Activated gamma-delta T cell treated with Interleukin-2 at 50 U/mL for 16 hours (primary cell): ENCODE data around the gene AOPEP.
"Not testable (repeated sequence)": the region's sequence is repeated elsewhere in the genome, so short reads cannot be mapped to it uniquely, and the experiment has no call there.

Experiments
- DNase-seq: peaks from one replicate; pipeline ENCODE4 v3.0.0-alpha.2; 2020

AOPEP gene

DNA sequence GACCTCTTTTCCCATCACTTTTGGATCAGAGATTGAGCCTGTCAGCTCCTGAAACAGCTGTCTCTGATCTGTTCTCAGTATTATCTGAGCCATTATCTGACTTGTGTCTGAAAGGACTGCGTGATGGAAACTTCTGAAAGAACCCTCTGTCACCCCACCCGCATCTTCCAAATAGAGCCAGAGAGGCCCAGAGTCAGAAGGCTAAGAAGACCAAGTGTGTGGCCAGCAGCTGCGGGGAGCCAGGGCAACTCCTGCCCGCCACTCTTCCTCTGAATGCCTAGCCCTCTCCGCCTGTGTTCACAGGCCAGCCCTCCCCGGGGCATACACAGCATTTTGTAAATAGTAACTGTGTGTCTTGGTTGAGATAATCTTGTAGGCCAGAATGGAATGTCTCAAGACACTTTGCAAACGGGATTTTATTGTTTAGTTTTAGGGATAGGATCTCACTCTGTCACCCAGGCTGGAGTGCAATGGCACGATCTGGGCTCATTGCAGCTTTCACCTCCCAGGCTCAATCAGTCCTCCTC, 92.7 kb downstream of the AOPEP start:
- DNase-seq = no peak

DNA sequence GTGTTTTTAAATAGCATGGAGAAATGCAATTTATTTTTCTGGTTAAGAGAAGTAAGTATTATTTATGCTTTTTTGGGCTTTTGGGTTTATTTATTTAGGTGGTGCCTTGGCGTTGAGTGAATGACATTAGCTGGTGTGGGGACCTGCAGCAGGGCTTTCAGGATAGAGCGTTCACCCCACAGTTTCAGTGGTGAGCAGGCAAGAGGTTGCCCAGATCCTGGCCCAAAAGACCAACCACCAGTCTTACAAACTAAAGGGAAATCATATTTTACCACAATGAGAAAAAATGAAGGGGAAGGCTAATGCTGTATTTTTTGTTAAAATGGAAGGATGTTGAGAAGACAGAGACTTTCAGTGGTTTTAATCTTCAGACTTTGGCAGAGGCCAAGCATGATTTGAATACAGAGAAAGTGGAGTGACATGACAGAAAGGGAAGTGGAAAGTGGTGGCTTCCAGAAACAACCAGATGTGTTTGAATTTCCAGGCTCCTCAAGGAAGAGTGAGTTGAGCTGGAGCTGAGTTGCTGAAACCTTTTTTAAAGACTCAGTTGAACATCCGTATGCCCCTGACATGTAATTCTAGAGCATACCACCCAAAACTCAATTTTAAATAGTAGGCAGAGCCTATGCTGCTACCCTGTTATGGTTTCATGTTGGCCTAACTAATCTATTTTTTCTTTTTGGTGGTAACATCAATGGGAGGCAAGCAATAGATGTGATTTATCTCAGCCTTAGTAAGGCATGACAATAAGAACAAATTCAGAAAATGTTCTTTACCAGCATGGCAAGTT, 94.8 kb downstream of the AOPEP start:
- DNase-seq = no peak

DNA sequence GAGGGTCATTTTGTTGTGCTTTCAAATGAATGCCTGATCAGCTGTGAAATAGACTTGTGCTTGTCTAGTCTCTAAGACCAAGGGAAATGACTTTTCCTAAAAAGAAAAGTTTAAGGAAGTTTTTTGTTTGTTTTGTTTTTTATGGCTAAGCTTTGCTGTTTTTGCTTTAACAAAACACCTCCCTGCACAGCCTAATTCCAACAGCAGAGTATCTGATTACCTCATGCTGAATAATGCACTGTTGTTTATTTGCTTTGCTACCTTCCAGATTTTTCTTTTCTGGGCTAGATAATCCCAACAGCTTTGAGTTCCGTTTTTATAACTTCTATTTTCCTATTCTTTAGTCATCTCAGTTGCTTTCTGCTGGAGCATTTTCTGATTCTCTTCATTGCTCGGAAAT, 95.8 kb downstream of the AOPEP start:
- DNase-seq = no peak

DNA sequence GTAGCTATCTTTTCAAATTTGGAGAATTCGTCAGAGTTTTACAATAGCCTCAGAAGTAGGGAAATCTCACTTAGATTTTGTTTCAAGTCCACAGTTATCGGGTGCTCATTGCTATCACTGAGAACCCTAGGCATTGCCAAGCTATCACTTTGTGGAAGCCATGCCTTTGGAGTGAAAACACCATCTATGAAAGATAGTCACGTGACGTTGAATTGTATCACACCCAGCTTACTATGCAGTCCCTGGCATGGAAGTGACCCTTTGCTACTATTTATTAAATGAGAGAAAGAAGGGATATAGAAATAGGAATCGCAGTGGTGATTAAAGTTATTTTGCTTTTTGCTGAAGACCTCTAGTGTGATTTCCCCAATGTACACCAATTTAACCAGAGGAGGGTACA, 97.2 kb downstream of the AOPEP start:
- DNase-seq = no peak

DNA sequence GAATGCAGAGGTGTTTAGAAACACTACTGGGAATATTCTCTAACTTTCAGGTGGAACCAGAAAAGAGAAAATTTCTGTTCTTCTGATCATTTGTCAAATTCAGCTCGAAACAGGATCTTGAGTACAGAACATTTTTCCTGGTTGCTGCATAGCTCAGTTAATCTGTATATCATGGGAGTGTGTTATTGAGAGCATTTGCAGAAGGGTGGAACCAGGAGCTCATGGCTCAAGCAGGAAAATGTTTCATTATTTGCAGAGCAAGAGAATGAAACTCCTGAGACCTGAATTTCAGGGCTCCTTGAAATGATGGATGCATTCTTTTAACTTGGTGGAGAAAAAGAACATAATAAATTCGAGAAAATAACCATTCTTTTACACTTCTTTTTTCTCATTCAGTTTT, 97.9 kb downstream of the AOPEP start:
- no peak for DNase-seq

DNA sequence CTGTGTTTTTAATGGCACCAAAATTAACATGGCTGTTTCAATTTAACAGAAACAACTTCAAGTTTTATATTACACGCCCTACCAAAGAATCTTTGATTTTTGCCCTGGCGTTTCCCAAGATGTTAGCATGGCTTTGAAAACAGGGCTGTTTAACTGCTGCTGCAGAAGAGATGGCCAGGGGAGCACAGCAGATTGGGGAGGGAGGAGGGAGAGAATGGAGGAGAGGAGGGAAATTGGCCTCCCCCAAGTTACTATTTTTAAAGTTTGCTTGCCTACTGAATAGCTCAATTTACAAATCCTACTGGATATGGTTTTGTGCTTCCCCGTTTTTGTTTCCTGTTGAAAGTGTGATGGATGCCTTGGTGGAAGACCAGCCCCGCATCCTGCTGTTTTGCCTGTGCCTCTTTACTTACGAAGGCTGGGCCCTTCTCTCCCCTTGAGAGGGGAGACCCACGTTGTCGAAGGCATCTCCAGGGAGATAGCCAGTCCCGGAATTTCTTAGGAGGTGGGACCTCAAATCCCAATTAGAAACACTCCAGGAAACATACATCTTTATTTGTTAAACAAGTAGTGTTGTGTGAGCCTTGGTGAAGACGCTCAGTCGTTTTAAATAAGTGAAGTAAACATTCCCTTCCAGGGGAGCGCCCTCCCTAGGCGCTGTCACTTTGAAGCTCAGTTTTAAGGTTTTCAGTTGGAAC, 98.6 kb downstream of the AOPEP start:
- no peak for DNase-seq

DNA sequence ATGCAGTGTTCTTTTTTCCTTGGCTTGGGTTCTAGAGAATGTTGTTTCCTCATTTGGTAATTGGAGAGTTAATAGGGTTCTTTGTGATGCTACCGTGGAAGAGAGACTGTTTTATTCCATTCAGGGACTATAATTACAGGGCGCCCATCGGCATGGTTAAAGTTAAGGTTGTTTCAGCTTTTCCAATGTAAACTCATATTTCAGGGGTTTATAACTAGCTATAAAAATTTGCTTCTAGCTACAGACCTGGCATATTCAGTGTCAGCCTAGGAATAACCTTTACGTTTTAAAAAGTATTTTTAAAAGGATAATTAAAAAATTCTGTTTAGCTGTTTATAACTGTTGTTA, 99.1 kb downstream of the AOPEP start:
- DNase-seq = no peak

DNA sequence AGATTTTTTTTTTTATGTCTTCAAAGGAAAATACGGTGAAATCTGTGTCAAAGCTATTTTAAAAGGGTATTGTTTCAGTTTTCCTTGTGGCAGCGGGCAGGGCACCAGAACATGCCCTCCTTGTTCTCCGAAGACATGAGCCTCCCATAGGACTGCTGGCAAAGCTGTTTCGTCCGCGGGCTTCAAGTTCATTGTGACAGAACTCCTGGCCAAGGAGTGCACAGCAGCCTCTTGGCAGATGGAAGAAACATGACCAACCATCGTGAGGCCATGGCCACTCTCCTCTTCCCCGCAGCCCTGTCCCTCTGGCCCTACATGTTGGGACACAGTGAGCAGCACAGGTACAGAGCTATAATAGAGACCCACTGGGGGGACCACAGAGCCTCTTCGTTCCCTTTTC, 99.5 kb downstream of the AOPEP start:
- DNase-seq = no peak

DNA sequence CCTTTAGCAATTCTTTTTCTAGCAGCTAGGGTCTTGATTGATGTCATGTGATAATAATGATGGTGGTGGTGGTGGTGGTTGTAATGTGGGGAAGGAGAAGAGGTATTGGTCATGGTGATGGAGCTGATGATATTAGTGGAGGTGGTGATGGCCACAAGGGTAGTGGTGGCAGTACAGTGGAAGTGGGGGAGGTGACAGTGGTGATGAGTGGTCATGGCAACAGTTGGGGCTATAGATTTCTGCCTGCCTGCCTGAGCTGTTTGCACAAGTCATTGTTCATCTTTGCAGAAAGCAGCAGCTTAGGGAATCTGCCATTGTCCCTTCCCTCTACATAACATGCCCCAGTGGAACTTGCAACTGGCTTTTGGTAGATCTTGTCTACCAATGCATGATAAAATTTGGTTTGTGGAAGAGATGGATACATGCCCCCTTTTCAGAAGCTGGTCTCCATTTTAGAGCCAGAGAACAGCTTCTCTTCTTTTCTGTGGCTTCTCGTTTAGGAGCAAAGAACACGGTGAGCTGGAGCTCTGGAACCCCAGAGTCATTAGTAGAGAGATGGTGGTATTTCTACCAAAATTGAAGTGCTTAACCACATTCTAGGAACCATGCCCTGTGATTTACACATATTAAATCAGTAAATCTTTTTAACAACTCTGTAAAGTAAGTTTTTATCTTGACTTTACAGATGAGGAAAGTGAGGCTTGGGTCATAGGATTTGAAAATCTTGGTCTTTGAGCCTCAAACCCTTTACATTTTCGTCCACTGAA, 100.3 kb downstream of the AOPEP start:
- no peak for DNase-seq

DNA sequence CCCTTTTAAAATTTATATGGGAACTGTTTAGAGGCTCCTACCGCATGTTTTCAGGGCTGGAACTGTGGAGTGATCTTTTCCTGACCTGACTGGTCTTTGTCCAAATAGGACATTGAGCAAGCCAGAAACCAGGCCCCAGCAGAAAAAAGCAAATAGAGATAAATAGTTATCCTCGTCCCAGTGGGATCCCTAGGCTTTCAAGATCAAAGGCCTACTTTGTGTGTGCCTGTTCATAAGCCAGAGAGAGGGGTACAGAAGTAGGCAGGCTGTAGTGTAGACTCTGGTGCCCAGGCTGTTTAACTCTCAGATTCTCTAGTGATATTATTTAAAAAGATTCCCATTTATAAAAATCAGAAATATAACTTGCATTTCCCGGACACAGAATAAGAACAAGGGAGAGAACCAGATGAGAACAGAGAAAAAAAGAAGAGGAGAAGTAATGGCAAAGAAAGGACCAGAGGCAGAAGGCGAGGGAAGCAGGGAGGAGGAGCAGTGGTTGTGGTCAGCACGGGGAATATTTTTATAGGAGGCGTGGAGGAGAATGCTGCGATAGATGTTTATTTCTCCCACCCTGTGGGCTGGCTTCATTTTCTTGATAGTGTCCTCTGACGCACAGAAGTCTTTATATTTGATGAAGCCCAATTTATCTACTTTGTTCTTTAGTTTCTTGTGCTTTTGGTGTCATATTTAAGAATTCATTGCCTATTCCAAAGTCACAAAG, 101.2 kb downstream of the AOPEP start:
- no peak for DNase-seq

DNA sequence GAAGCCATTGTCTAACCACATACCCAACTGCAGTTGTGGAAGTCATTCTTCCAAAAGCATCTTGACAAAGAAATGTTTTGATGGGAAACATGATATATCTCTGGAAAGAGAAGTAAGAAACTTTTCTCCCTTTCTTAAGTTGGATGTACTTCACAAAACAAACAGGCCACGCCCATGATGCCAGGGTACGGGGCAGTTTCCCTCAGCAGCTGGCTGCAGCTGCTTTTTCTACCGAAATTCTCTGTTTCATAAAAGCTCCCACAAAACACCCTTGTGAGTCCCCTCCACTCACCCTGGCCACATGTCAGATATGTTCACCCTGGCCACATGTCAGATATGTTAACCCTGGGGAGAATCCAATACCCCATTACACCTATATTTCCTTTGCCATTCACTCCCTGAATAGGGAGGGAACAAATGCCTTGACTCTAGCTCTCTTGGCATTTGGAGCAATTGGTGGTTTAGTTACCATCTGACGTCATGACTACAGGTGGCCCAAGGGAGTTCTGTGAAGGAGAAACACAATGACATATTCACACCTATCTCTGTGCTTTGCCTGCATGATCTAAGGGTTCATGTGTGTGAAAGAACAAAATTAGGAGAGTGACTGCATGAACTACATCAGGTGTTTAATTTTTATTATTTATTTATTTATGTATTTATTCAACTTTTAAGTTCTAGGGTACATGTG, 103.0 kb downstream of the AOPEP start:
- DNase-seq = no peak

DNA sequence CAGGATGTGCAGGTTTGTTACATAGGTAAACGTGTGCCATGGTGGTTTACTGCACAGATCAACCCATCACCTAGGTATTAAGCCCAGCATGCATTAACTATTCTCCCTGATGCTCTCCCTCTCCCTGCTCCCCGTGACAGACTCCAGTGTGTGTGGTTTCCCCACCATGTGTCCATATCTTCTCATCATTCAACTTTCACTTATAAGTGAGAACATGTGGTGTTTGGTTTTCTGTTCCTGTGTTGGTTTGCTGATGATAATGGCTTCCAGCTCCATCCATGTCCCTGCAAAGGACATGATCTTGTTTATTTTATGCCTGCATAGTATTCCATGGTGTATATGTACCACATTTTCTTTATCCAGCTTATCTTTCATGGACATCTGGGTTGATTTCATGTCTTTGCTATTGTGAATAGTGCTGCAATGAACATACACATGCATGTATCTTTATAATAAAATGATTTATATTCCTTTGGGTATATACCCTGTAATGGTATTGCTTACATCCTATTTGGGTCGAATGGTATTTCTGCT, 103.6 kb downstream of the AOPEP start:
- DNase-seq = not testable (repeated sequence)

DNA sequence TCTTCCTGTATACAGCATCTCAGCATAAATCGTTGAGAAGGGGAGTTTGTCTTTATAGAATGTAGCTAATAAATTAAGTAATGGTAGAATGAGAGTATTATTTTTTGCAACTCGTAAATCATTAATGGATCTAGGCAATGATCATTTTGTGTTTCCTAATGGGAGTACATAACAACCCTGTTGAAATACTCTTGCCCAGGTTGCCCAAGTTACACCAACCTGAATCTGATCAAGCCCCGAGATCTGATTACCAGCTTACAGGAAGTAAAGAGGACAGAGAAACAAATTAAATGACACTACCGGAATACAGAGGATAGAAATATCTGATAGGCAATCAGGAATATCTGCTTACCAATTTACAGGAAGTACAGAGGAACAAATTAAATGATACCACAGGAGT, 107.3 kb downstream of the AOPEP start:
- DNase-seq = no peak

DNA sequence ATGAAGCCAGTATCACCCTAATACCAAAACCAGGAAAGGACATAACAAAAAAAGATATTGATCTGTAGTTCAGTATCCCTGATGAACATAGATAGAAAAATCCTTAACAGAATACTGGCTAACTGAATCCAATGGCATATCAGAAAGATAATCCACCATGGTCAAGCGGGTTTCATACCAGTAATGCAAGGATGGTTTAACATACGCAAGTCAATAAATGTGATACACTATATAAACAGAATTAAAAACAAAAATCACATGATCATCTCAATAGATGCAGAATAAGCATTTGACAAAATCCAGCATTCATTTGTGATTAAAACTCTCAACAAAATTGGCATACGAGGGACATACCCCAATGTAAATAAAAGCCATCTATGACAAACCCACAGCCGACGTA, 110.9 kb downstream of the AOPEP start:
- no peak for DNase-seq

DNA sequence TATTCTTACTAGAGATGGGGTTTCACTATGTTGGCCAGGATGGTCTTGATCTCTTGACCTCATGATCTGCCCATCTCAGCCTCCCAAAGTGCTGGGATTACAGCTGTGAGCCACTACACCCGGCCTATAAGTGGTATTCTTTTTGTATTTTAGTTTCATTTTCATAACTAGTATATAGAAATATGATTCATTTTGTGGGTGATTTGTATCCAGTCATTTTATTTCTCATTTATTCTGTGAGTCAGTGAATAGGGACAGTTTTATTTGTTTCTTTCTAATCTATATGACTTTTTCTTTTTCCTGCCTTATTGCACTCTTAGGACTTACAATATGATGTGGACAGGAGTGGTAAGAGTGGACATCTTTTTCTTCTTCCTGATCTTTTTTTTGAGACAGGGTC, 112.9 kb downstream of the AOPEP start:
- no peak for DNase-seq

DNA sequence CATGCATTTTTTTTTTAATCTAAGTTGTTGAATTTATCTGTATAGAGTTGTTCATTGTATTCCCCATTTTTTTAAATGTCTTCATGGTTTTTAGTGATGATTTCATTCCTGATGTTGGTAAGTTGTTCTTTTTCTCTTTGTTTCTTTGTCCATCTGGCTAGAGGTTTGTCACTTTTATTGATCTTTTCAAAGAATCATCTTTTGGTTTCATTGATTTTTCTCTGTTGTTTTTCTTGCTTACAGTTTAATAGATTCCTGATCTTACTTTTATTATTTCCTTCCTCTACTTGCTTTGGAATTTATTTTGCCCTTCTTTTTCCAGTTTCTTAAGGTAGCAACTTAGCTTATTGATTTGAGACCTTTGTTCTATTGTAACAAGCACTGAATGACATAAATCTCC, 114.2 kb downstream of the AOPEP start:
- no peak for DNase-seq

DNA sequence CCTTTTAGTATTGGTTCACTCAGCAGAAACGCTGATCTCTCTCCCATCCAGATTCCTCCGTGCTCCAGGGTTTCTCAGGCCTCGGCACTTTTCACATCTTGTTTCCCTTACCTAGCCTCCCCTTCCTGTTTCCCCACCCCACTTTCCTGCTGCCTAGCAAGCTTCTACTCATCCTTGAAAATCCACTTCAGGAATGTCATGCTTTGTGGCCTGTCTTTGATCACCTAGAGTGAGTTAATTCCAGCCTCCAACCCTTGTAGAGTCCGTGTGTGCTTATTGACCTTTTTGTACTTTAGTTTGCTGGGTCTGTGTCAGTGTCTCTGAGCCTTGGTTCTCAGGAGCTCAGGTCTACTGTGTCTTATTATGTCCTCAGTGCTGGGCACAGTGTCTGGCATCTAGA, 116.6 kb downstream of the AOPEP start:
- no peak for DNase-seq

DNA sequence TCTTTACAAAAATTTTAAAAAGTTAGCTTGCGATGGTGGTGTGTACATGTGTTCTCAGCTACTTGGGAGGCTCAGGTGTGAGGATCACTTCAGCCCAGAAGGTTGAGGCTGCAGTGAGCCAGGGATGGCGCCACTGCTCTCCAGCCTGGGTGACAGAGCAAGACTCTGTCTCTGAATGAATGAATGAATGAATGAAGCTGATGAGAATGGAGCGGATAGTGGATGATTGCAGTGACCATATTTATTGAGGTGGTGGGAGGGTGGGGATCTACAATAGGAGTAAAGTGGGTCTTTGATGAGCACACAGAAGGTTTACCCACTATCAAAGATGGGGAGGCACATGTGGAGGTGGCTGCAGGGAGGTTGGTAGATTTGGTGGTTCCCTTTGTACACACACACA, 120.2 kb downstream of the AOPEP start:
- no peak for DNase-seq

DNA sequence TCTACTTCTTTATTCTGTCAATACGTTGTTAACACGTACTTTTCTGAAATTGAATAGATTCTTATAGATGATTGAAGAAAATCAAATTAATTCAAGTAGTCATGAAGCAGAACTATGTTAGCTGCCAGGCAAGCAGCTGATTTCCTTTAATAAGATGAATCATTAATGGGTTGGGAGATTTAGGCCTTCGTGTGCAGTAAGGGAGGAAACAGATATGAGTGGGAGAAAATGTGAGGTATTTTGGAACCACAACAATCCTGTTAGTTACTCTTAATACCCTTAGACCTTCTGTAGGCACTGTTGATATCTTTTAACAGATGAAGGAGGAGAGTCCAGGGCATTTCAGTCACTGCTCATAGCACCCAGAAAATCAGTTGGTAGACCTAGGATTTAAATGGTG, 121.0 kb downstream of the AOPEP start:
- no peak for DNase-seq

DNA sequence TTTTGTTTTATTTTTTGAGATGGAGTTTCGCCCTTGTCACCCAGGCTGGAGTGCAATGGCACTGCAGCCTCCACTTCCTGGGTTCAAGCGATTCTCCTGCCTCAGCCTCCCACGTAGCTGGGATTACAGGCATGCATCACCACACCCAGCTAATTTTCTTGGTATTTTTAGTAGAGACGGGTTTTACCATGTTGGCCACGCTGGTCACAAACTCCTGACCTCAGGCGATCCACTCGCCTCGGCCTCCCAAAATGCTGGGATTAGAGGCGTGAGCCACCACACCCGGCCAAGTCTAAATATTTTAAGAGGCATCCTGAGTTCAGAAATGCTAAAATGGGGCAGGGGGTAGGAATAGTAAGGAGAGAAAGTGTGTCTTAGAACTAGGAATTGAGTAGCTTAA, 122.3 kb downstream of the AOPEP start:
- DNase-seq = not testable (repeated sequence)

DNA sequence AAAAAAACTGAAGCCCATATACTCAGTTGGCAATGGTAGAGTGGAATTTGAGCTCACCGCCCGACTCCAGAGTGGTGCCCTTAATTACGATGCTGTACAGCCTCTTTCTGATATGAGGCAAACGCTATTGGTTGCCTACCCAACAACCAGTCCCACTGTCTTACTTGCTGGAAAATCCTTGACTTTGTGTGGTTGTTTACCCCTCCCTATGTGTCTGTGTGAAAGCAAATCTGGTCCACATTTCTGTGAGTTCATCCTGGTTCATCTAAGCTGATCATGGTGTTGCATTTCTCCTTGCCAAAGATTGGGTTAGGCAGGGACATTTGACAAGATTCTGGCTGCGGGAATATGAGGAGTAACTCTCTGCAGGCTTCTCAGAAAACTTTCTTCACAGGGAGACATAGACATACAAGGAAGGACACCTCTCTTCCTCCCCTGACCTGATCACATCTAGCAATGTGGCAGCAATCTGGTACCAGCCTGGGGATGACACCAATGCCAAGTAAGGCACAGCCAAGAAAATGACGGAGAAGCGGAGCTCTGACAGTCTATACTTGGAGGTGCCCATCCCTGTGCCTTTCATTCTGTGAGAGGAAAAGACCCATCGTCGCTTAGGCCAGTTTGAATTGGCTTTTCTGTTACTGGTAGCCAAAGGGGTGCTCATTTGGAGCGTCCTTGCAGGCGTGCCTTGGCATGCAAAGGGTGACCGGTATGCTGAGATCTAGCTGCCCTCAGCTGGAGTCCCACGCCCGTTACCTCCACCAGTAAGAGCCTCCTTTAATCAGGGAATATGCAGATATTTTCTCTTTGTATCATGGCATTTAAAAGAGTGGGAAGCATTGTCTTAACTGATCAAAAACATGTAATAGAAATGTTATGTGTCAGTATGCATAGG, 124.3 kb downstream of the AOPEP start:
- DNase-seq = no peak
